ENCODE results near the gene ANGPTL8. TPM values are rescaled to one million over a fixed set of nuclear protein-coding genes. Genes with fewer than 3 reads are reported as not detected.

Gene ANGPTL8
- total RNA-seq, 1 experiment from 2014 or later = not detected

- H3K79me2 ChIP-seq (ENCODE audit: low read depth) = no peaks in the 10 kb centered on the region
- no peak overlapping the region for H2AFZ ChIP-seq
- H3K9me2 ChIP-seq (ENCODE audit: insufficient read depth) = no peaks in the 10 kb centered on the region
- H3K27me3 ChIP-seq (ENCODE audit: insufficient read depth, low read depth) = no peaks in the 10 kb centered on the region
- H4K20me1 ChIP-seq (ENCODE audit: insufficient read depth) = no peaks in the 10 kb centered on the region
- no peak overlapping the region for H3K27ac ChIP-seq
- no TSS peak for BruUV-seq (replicated peaks)
- DNase-seq = no peak
- TF ChIP-seq CTCF (conservative IDR thresholded peaks at IDR 0.05) (no peak), EZH2 (IDR thresholded peaks at IDR 0.05; ENCODE audit: low read depth) (no peak)
- ChIA-PET POLR2A (ENCODE audit: unreplicated experiment) (no interaction called here), CTCF (no interaction called here)
- peaks cover 18% of the 10 kb centered on the region for H3K4me1 ChIP-seq (replicated peaks; ENCODE audit: insufficient read depth)
- no peak overlapping the region for H3K4me2 ChIP-seq
- H3K9me3 ChIP-seq (ENCODE audit: insufficient read depth, low read depth) = no peaks in the 10 kb centered on the region
- H3F3A ChIP-seq (ENCODE audit: insufficient read depth, low read depth) = peaks cover 44% of the 10 kb centered on the region; the same call in 1 of the 2 replicates
- no peaks in the 10 kb centered on the region for H3K36me3 ChIP-seq (ENCODE audit: low read depth)
- intact Hi-C loops (cut with micrococcal nuclease; ENCODE audit: unreplicated experiment) = loop anchor here (5.0 kb wide), 1 partner anchor 264 kb away; no protein-coding TSS in a partner anchor
- H3K4me3 ChIP-seq = no peak overlapping the region
Measured at GRCh38 chr19:11201791-11202190, 37.6 kb upstream of the ANGPTL8 start.

GRCh38 chr19:11202488-11203193, 36.8 kb upstream of the ANGPTL8 start:
- CTCF ChIA-PET = no interaction called here
- intact Hi-C loops (cut with micrococcal nuclease; ENCODE audit: unreplicated experiment) = loop anchor here (1.0 to 5.0 kb wide), 4 partner anchors 65 to 265 kb away; no protein-coding TSS in a partner anchor

More at GRCh38 chr19:11202488-11203193, 36.8 kb upstream of the ANGPTL8 start:
- Histone ChIP-seq H3K36me3 (ENCODE audit: low read depth) (no peaks in the 10 kb centered on the region), H3F3A (ENCODE audit: insufficient read depth, low read depth) (peaks cover 47% of the 10 kb centered on the region; the same call in 1 of the 2 replicates), H3K4me2 (no peak overlapping the region), H3K4me1 (replicated peaks; ENCODE audit: insufficient read depth) (peaks cover 18% of the 10 kb centered on the region), H3K9me3 (ENCODE audit: insufficient read depth, low read depth) (no peaks in the 10 kb centered on the region), H4K20me1 (ENCODE audit: insufficient read depth) (no peaks in the 10 kb centered on the region), H3K27ac (no peak overlapping the region), H2AFZ (no peak overlapping the region), H3K4me3 (no peak overlapping the region), H3K27me3 (ENCODE audit: insufficient read depth, low read depth) (no peaks in the 10 kb centered on the region), H3K9me2 (ENCODE audit: insufficient read depth) (no peaks in the 10 kb centered on the region), H3K79me2 (ENCODE audit: low read depth) (no peaks in the 10 kb centered on the region)
- no TSS peak for BruUV-seq (replicated peaks)
- TF ChIP-seq EZH2 (IDR thresholded peaks at IDR 0.05; ENCODE audit: low read depth) (no peak), CTCF (conservative IDR thresholded peaks at IDR 0.05) (no peak)
- POLR2A ChIA-PET (ENCODE audit: unreplicated experiment) = no interaction called here
- DNase-seq = no peak

Measured in PC-9 (cell line).